Measurements from ENCODE around the gene MLLT6. TPM values are rescaled to one million over a fixed set of nuclear protein-coding genes. Genes with fewer than 3 reads are reported as not detected.

The MLLT6 gene
- polyA plus RNA-seq, 3 donors: 89.7 to 146 (median 93.1) TPM

DNA sequence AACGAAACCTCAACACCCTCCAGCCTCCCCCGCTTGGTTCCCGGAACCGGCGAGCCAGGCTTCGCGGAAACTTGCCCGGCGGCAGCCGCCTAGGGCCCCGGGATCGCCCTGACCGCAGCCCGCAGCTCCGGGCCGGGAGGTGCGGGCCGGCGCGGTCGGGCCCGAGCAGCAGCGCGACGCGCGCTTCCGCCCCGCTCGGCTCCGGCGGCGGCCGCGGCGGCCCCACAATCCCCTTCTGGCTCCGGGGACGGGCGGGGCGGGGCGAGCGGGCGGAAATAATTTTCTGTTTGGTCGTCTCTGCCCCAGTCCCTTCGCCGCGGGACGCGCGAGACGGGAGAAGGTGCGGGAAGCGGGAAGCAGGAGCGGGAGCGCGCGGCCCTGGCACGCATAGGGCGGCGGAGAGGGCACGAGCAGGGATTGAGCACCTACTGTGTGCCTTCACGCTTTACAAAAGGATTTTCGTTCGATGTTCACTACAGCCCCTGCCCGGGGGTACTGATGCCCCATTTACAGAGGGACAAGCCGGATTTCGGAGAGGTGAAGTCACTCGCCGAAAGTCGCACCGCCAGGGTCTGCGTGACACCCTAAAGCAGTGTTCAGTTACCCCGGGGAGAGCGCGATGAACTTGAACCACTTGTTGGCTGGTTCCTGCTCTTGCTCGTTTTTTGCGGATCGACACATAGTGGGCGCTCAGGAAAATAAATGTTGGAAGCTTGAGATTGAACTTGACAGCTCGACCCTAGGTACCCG, 2.7 kb upstream of the MLLT6 start:
- DNase-seq (ENCODE audit: extremely low read depth in 1 of 11, low read depth in 9 of 11, low spot score in 4 of 11): peak in 8 of 11 donors; percentile 70 to 88 (median 81)

DNA sequence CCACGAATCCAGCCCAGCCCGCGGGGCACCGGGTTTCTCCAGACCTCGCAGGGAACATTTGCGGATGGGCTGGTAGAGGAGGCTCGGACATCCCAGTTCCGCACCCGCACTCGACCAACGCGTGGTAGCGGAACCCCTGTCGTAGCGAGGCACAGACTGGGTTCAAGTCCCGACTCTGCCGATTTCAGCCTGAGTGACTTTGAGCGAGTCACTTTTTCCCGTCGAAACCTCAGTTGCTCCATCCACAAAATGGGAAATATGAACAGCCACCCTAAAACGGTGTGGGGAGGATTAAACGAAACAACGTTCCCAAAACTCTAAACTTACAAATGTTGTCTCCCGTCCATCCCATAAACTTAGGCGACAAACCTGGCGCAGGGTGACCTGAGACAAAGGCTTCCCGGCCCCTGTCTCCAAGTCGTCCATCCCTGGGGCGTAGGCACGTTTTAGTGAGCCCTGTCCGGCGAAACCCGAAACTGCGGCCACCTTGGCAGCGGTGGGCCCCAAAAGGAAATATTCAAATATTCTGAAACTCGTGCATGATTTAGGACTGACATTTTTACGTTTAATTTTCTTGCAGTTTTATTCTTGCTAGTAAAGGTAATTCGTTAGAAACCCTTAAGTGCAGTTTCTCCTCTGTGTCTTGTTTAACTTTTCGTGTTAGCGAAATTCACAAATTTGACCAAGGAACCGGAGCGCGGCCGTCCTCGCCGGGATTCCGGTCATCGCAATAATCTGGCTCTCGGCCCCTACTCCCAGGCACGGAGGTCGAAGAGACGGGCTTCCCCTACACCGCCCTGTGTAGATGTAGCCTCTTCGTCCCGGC, 1.9 kb upstream of the MLLT6 start:
- DNase-seq (ENCODE audit: extremely low read depth in 1 of 11, low read depth in 9 of 11, low spot score in 4 of 11): no peak

GRCh38 chr17:38703742-38704605, 1.1 kb upstream of the MLLT6 start:
- DNase-seq (ENCODE audit: extremely low read depth in 1 of 11, low read depth in 9 of 11, low spot score in 4 of 11): peak in 9 of 11 donors; percentile 73 to 90 (median 81)

DNA sequence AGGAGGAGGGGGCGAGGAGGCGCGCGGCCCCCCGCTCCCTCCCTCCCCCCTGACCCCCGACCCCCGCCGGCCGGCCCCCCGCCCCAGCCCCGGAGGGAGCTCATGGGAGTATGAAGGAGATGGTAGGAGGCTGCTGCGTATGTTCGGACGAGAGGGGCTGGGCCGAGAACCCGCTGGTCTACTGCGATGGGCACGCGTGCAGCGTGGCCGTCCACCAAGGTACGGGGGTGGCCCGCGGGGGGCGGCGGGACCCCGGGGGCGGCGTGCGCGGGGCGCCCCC, 390 bp downstream of the MLLT6 start:
- no peak for DNase-seq (ENCODE audit: extremely low read depth in 1 of 11, low read depth in 9 of 11, low spot score in 4 of 11)

DNA sequence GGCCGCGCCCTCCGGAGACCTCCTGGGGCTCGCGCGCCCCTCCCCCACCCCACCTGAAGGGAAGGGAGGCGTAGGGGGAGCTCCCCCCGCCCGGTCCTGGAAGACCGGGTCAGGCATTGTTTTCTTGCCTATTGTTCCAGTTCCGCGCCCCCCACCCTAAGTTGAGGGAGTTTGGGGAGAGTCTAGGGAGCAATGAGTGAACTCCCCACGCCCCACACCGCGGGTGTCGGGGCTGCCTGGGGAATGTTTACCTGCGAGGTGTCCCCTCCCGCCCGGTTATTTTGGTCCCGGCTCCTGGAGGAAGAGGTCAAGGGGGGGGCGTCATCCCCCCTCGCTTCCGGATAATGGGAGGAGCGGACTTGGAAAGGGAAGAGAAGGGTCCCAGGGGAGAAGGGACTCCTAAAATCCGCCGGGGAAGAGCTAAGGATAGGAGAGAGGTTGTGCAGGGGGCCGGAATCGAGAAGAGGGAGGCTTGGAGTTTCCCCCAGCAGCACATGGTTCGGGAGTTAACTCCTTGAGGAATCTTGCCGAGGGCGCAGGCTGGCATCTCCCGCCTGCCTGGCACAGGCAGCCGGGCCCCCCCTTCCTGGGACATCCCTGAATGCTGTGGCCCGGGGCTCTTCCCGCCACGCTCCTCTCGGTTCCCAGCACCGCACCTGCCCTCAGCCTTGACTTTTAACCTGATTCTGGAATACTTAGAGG, 881 bp downstream of the MLLT6 start:
- peak in 1 of 11 donors; percentile 40 for DNase-seq (ENCODE audit: extremely low read depth in 1 of 11, low read depth in 9 of 11, low spot score in 4 of 11)

GRCh38 chr17:38706505-38707216, 1.6 kb downstream of the MLLT6 start:
- DNase-seq (ENCODE audit: extremely low read depth in 1 of 11, low read depth in 9 of 11, low spot score in 4 of 11): no peak

- no peak for DNase-seq (ENCODE audit: extremely low read depth in 1 of 11, low read depth in 9 of 11, low spot score in 4 of 11)
Measured at GRCh38 chr17:38707678-38708351, 2.7 kb downstream of the MLLT6 start.

DNA sequence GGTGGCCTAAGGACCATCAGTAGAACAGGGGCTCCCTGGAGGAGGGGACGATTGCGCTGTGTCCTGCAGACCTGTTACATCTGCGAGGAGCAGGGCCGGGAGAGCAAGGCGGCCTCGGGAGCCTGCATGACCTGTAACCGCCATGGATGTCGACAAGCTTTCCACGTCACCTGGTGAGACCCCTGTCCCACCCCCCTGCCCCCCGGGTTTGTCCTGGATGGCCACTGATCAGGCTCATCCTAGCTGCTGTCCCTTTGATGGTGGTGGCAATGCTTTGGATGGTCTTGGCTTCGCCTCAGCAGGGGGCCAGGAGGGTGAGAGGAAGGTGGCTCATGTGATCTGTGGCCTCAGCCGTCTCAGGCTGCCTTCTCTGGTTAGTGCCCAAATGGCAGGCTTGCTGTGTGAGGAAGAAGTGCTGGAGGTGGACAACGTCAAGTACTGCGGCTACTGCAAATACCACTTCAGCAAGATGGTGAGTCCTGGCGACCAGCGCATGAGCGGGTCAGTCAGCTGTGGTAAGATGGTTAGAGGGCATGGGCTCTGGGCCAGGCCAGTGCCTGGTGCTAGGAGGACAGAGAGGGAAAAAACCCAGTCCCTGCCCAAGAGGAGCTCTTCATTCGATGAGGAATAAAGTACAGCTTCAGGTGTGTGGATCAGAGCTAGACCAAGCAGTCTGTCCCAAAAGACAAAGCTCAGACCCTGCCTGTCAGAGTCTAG, 4.2 kb downstream of the MLLT6 start:
- no peak for DNase-seq (ENCODE audit: extremely low read depth in 1 of 11, low read depth in 9 of 11, low spot score in 4 of 11)

GRCh38 chr17:38709864-38710603, 5.0 kb downstream of the MLLT6 start:
- DNase-seq (ENCODE audit: extremely low read depth in 1 of 11, low read depth in 9 of 11, low spot score in 4 of 11): no peak

DNA sequence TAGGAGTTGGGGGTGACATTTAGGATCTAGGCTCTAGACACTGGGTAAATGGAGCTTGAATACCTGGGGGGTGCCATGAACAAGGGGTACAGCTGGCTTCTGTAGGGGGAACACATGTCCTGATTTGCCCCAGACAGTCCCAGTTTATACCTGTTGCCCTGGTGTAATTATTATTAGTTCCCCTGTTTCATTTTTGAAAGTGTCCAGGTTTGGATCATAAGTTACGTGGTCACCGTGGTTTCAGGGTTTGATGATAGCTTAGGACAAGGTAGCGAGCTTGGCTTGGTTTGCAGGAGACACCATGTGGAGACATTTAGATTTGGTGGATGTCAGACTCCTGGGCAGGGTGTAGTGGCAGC, 5.5 kb downstream of the MLLT6 start:
- DNase-seq (ENCODE audit: extremely low read depth in 1 of 11, low read depth in 9 of 11, low spot score in 4 of 11): no peak

DNA sequence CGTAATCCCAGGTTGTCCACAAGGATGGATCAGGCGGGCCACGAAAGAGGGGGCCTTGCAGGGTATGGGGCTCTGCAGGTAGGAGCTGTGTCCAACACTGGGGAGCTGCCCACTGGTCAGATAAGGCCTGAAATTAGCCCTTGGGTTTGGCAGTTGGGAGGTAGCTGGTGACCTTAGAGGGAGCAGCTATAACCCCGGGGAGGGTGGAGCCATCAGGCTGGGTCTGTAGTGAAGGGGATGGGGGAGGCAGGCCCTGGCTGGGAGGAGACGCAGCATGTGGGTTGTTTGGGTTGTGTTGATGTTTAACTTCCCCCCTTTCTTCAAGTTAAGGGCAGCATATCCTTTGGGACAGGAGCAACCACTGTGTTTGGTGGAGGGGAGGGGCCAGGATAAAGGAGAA, 5.9 kb downstream of the MLLT6 start:
- no peak for DNase-seq (ENCODE audit: extremely low read depth in 1 of 11, low read depth in 9 of 11, low spot score in 4 of 11)

- DNase-seq (ENCODE audit: extremely low read depth in 1 of 11, low read depth in 9 of 11, low spot score in 4 of 11): no peak
Measured at GRCh38 chr17:38711792-38712571, 6.9 kb downstream of the MLLT6 start.

GRCh38 chr17:38712593-38712992, 7.5 kb downstream of the MLLT6 start:
- no peak for DNase-seq (ENCODE audit: extremely low read depth in 1 of 11, low read depth in 9 of 11, low spot score in 4 of 11)

DNA sequence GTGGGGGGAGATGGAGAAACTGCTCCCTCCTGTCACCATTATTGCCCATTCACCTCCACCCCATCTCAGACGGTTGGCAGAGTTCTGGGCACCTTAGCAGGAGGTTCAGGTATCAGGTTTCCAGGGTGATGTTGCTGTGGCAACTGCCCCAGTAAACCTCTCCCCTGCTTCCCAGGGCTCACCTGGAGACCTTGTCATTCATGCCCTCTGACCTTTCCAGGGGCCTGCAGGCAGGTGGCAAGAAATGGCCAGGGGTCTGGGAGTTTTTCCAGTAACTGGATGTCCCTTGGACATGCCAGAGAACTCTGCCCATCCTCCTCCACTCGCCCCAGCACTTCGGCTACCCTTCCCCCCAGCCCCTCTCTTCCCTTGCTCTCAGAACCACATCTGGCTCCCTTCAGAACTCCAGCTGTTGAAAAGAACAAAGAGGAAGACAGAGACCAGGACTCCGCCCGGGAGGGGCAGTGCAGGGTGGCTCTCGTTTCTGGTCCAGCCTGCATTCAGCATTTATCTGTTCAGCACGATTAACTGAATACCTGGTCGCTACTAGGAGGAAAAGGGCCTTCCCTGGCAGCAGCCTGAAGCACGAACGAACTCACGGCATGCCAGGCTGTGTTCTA, 8.5 kb downstream of the MLLT6 start:
- DNase-seq (ENCODE audit: extremely low read depth in 1 of 11, low read depth in 9 of 11, low spot score in 4 of 11): no peak

DNA sequence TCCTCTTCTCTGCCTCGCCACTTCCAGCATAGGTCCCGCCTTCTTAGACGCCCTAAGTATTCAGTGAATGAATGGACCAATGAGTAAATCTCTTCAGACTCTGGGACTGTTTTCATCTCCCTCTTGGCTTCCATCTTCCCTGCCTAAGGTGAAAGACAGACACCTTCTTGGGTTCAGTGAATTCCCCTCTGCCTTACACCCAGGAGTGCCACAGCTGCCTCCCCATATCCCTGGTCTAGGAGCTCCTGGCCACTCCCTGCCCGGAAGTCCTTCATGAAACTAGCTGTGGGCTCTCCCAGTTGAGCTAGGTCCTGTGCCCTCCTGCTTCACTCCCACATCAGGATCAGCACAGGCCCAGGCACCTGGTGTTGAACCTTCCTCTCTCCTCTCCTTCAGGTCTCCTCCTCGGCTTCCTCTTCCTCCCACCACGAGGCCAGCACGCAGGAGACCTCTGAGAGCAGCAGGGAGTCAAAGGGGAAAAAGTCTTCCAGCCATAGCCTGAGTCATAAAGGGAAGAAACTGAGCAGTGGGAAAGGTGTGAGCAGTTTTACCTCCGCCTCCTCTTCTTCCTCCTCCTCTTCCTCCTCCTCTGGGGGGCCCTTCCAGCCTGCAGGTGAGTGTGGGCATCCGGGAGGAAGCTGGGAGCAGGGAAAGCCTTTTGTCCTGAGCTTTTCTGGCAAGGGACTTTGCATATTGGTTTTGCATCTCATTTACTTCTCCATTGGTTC, 10.3 kb downstream of the MLLT6 start:
- no peak for DNase-seq (ENCODE audit: extremely low read depth in 1 of 11, low read depth in 9 of 11, low spot score in 4 of 11)
